ENCODE results near the gene DCTN3. TPM values are rescaled to one million over a fixed set of nuclear protein-coding genes. Genes with fewer than 3 reads are reported as not detected.

DCTN3 gene
- total and polyA plus RNA-seq, 9 of the 15 experiments (the other 6 are each of a cell fraction or from before 2014, with no cell fraction given): 11.0 to 51.0 (median 41.9) TPM

DNA sequence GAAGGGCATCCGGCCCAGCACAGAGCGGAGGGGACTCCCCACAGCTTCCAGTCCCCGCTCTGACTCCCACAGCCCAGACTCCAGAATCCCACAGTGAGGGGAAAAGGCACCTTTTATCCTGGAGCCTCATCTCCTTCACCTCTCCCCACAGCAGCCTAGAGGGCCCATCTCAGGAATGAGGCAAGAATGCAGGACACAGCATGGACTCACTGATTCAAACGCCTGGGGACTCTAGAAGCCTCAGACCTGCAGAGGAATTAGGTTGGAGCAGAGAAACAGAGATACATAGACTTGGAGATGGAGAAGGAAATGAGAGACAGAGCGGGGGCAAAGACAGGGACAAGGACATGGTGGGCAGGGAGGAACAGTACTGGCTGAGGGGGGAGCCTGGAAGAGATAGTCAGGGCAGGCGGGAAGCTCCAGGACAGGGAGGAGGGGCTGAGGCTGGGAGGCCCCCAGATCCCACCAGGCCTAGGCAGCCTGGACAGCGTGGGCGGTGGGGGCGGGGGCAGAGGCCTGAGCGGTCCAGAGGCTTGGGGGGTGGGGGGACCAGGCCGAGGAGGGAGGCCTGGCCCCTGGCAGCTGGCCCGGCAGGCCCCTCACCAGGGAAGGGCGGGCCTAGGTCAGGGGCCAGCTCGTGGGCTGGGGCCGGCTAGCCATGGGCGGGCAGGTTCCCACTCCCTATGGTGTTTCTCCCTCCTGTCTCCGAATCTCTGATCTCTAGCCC is 46.5 kb downstream of the DCTN3 start:
- in situ Hi-C loops (cut with MboI): no loop called here
- no peaks in the 10 kb centered on the region for H3K9me1 ChIP-seq (ENCODE audit: control insufficient read depth, insufficient read depth, low read length)
- H3K4me2 ChIP-seq (ENCODE audit: insufficient read depth, low read length): no peak overlapping the region
- 0% methylated on average over 4 of the region's 17 CpGs for WGBS (ENCODE audit: insufficient coverage, low coverage, missing lambda C conversion rate)
- TF ChIP-seq EGR1 (conservative IDR thresholded peaks at IDR 0.05): peak; percentile 25; the same call in 1 of the 2 replicates
- TF ChIP-seq, protein P1, sequence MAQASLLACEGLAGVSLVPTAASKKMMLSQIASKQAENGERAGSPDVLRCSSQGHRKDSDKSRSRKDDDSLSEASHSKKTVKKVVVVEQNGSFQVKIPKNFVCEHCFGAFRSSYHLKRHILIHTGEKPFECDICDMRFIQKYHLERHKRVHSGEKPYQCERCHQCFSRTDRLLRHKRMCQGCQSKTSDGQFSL (CRISPR knock-in tag; IDR thresholded peaks at IDR 0.05): no peak
- TF ChIP-seq, protein P1 (tag; IDR thresholded peaks at IDR 0.05): no peak
- no TSS peak for BruUV-seq (replicated peaks)
- H2AFZ ChIP-seq (ENCODE audit: low read depth, low read length): no peak overlapping the region
- H3K9ac ChIP-seq (ENCODE audit: insufficient read depth in 1 of 2, low read depth in 2 of 2, low read length in 2 of 2): no peak overlapping the region
- peak in 1 of 4 experiments; percentile 18 for DNase-seq (ENCODE audit: extremely low read depth in 1 of 4, low spot score in 3 of 4)
- CTCF ChIA-PET (ENCODE audit: low intra/inter-chr PET ratio): interaction anchor here (0.6 kb wide), 1 partner anchor 313 kb away, joined by 3 read pairs; no protein-coding TSS in a partner anchor
- H4K20me1 ChIP-seq (replicated peaks; ENCODE audit: control insufficient read depth, insufficient read depth, low read length): peaks cover 4% of the 10 kb centered on the region
- peaks cover 0 to 7% of the 10 kb centered on the region in 2 experiments; a peak in 2 of 5 replicates for H3K4me1 ChIP-seq (replicated peaks in 1 of 2; ENCODE audit: control insufficient read depth in 2 of 2, insufficient read depth in 2 of 2, low read length in 2 of 2)
- H3K79me2 ChIP-seq (ENCODE audit: control insufficient read depth, insufficient read depth, low read length): no peaks in the 10 kb centered on the region
- H3K4me3 ChIP-seq: no peak overlapping the region
- H3K9me3 ChIP-seq (replicated peaks; ENCODE audit: control insufficient read depth, insufficient read depth, low read depth, low read length): no peaks in the 10 kb centered on the region
- no peak for FAIRE-seq
- ATAC-seq: no peak
- POLR2A ChIA-PET: interaction anchor here (0.6 to 0.8 kb wide), 2 partner anchors 193 to 295 kb away, joined by 3 to 4 read pairs; no protein-coding TSS in a partner anchor
- H3K27ac ChIP-seq (ENCODE audit: extremely low read depth, low read depth, low read length): no peak overlapping the region
- peaks cover 11 to 75% of the 10 kb centered on the region in 2 experiments; a peak in 4 of 5 replicates for H3K27me3 ChIP-seq (ENCODE audit: control insufficient read depth in 2 of 2, insufficient read depth in 2 of 2, low read length in 2 of 2)
- intact Hi-C loops (cut with micrococcal nuclease): no loop called here
- H3K36me3 ChIP-seq (ENCODE audit: control insufficient read depth, insufficient read depth, low read length): no peaks in the 10 kb centered on the region

DNA sequence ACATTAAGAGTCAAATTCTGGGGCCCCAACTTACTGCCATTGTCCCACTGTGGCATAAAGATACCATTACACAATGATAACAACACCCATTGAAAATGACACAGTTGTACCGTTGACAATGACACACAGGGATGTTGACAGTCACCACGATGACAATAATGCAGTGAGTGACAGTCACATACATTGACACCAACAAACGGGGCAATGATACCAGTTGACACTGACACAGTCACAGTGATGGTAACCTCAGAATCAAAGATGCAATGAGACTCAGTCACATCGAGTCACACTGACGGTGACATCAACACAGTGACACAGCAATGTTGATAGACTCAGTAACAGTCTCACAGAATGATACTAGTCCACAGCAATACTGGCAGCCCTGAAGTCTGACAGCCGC is 47.7 kb downstream of the DCTN3 start:
- intact Hi-C loops (cut with micrococcal nuclease) (no loop called here), in situ Hi-C loops (cut with MboI) (no loop called here)
- FAIRE-seq (no peak), ATAC-seq (no peak; the same call in 2 of the 3 replicates), DNase-seq (ENCODE audit: extremely low read depth in 1 of 4, low spot score in 3 of 4) (no peak)
- ChIA-PET POLR2A (no interaction called here), CTCF (ENCODE audit: low intra/inter-chr PET ratio) (no interaction called here)
- no TSS peak for BruUV-seq (replicated peaks)
- H3K79me2 ChIP-seq (ENCODE audit: control insufficient read depth, insufficient read depth, low read length): no peaks in the 10 kb centered on the region
- WGBS (ENCODE audit: insufficient coverage, low coverage, missing lambda C conversion rate): 4% methylated on average over 6 of the region's 6 CpGs
- H3K27me3 ChIP-seq (ENCODE audit: control insufficient read depth in 2 of 2, insufficient read depth in 2 of 2, low read length in 2 of 2): peaks cover 10 to 78% of the 10 kb centered on the region in 2 experiments
- H3K4me2 ChIP-seq (ENCODE audit: insufficient read depth, low read length): no peak overlapping the region
- no peak overlapping the region for H3K4me3 ChIP-seq
- H3K9me3 ChIP-seq (replicated peaks; ENCODE audit: control insufficient read depth, insufficient read depth, low read depth, low read length): no peaks in the 10 kb centered on the region
- no peaks in the 10 kb centered on the region for H3K36me3 ChIP-seq (ENCODE audit: control insufficient read depth, insufficient read depth, low read length)
- H3K9me1 ChIP-seq (ENCODE audit: control insufficient read depth, insufficient read depth, low read length): no peaks in the 10 kb centered on the region
- no peak overlapping the region for H3K27ac ChIP-seq (ENCODE audit: extremely low read depth, low read depth, low read length)
- no peaks in the 10 kb centered on the region for H3K4me1 ChIP-seq (replicated peaks in 1 of 2; ENCODE audit: control insufficient read depth in 2 of 2, insufficient read depth in 2 of 2, low read length in 2 of 2)
- H2AFZ ChIP-seq (ENCODE audit: low read depth, low read length): no peak overlapping the region
- H3K9ac ChIP-seq (ENCODE audit: insufficient read depth in 1 of 2, low read depth in 2 of 2, low read length in 2 of 2): no peak overlapping the region
- H4K20me1 ChIP-seq (replicated peaks; ENCODE audit: control insufficient read depth, insufficient read depth, low read length): peaks cover 4% of the 10 kb centered on the region
- TF ChIP-seq ZNF408 (CRISPR knock-in tag; IDR thresholded peaks at IDR 0.05; ENCODE audit: low read depth) (no peak), PHF21A (IDR thresholded peaks at IDR 0.05; ENCODE audit: borderline replicate concordance, low read depth) (no peak), JUND (IDR thresholded peaks at IDR 0.05; ENCODE audit: borderline replicate concordance, low read depth, low read length) (peak; percentile 16; the same call in 1 of the 2 replicates), JUND (tag; IDR thresholded peaks at IDR 0.05; ENCODE audit: borderline replicate concordance, low read depth, low read length) (no peak), DPF2 (IDR thresholded peaks at IDR 0.05) (no peak), ILF3 (IDR thresholded peaks at IDR 0.05; ENCODE audit: borderline replicate concordance) (no peak), PTBP1 (IDR thresholded peaks at IDR 0.05; ENCODE audit: low read depth, low read length) (no peak), NFATC3 (IDR thresholded peaks at IDR 0.05) (no peak), PRMT5 (CRISPR knock-in tag; IDR thresholded peaks at IDR 0.05) (no peak)
- TF ChIP-seq, protein P2, sequence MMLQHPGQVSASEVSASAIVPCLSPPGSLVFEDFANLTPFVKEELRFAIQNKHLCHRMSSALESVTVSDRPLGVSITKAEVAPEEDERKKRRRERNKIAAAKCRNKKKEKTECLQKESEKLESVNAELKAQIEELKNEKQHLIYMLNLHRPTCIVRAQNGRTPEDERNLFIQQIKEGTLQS (IDR thresholded peaks at IDR 0.05): 0 out of 2 replicates have a peak, but pooled peaks have one; percentile 39
- TF ChIP-seq, protein P2 (CRISPR knock-in tag; conservative IDR thresholded peaks at IDR 0.05): no peak
- TF ChIP-seq, protein P3, sequence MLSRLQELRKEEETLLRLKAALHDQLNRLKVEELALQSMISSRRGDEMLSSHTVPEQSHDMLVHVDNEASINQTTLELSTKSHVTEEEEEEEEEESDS (CRISPR knock-in tag; IDR thresholded peaks at IDR 0.05): no peak

Data from K562 (cell line).